Stomach (tissue), 4 donors: ENCODE results near the gene RUFY3.

Source experiments
- POLR2A ChIP-seq, 4 donors: fragments of 450-650 bp; IDR thresholded peaks; one replicate each; pipeline ENCODE4 v1.6.1; 2016; ENCODE audit warnings: antibody characterized with exemption in 4 of 4, control low read depth in 2 of 4, mild to moderate bottlenecking in 1 of 4, moderate library complexity in 1 of 4
- TF ChIP-seq, protein P1 (sequence below), 7 experiments: fragments of 450-650 bp in 4 of 7; fragments of 200-600 bp in 3 of 7; sonication (generic) in 3 of 7; IDR thresholded peaks; one replicate each; pipeline ENCODE4 v1.5.1; 2016 to 2019; ENCODE audit warnings: antibody characterized with exemption in 7 of 7, control low read depth in 2 of 7, mild to moderate bottlenecking in 1 of 7

DNA sequence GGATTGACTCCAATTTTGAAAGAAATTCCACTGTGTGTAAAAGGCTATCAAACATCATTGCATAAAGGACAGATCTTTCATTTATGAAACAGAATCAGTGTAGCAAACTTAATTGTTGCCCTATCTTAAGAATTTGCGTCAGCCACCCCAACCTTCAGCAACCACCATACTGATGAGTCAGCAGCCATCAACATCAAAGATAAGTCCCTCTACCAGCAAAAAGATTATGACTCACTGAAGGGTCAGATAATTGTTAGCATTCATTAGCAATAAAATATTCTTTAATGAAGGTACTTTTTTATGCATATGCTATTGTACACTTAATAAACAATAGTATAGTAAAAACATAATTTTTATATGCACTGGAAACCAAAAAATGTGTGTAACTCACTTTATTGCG, 133.7 kb downstream of the RUFY3 start:
- TF ChIP-seq POLR2A (IDR thresholded peaks at IDR 0.05), result no peak
- TF ChIP-seq, protein P1, sequence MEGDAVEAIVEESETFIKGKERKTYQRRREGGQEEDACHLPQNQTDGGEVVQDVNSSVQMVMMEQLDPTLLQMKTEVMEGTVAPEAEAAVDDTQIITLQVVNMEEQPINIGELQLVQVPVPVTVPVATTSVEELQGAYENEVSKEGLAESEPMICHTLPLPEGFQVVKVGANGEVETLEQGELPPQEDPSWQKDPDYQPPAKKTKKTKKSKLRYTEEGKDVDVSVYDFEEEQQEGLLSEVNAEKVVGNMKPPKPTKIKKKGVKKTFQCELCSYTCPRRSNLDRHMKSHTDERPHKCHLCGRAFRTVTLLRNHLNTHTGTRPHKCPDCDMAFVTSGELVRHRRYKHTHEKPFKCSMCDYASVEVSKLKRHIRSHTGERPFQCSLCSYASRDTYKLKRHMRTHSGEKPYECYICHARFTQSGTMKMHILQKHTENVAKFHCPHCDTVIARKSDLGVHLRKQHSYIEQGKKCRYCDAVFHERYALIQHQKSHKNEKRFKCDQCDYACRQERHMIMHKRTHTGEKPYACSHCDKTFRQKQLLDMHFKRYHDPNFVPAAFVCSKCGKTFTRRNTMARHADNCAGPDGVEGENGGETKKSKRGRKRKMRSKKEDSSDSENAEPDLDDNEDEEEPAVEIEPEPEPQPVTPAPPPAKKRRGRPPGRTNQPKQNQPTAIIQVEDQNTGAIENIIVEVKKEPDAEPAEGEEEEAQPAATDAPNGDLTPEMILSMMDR (IDR thresholded peaks at IDR 0.05), result no peak
